Calu3 (cell line): ENCODE results near the gene AZGP1. TPM values are rescaled to one million over a fixed set of nuclear protein-coding genes. Genes with fewer than 3 reads are reported as not detected.
"Not testable (repeated sequence)": the region's sequence is repeated elsewhere in the genome, so short reads cannot be mapped to it uniquely, and the experiment has no call there.

Experiments used
- BruUV-seq: library from RNA; stranded (reverse); fragments of 400-500 nt; replicated peaks from 2 replicates; lab custom pipeline; 2021; lab: Mats Ljungman, UMichigan
- CTCF ChIA-PET: fragments of 300-600 bp; sonication (Branson Sonifier 250); formaldehyde crosslinking; loops from one replicate; lab custom pipeline; 2022; ENCODE audit warnings: antibody characterized with exemption; lab: Charles Lee
- DNase-seq: peaks from one replicate; pipeline ENCODE4 v3.0.0; 2022
- H3K27ac Mint-ChIP-seq: one replicate; pipeline ENCODE4 v1.8.0; 2022; ENCODE audit warnings: mixed read lengths; ENCODE audit not compliant: unreplicated experiment
- H3K27me3 Mint-ChIP-seq: one replicate; pipeline ENCODE4 v1.8.0; 2022; ENCODE audit warnings: mixed read lengths; ENCODE audit not compliant: unreplicated experiment
- H3K36me3 Mint-ChIP-seq: one replicate; pipeline ENCODE4 v1.8.0; 2022; ENCODE audit warnings: mild to moderate bottlenecking, moderate library complexity, mixed read lengths; ENCODE audit not compliant: insufficient read depth, unreplicated experiment
- H3K4me1 Mint-ChIP-seq: one replicate; pipeline ENCODE4 v1.8.0; 2022; ENCODE audit warnings: mild to moderate bottlenecking, low read depth, mixed read lengths; ENCODE audit not compliant: unreplicated experiment
- H3K4me3 Mint-ChIP-seq: one replicate; pipeline ENCODE4 v1.8.0; 2022; ENCODE audit warnings: mild to moderate bottlenecking, low read depth, moderate library complexity, mixed read lengths; ENCODE audit not compliant: unreplicated experiment
- H3K9me3 Mint-ChIP-seq: one replicate; pipeline ENCODE4 v1.8.0; 2022; ENCODE audit warnings: low read depth, mixed read lengths; ENCODE audit not compliant: unreplicated experiment
- CTCF ChIP-seq: fragments of 200-600 bp; IDR thresholded peaks from one replicate; pipeline ENCODE4 v1.8.0; 2022; ENCODE audit warnings: antibody characterized with exemption; ENCODE audit not compliant: unreplicated experiment
- intact Hi-C: fragments of 100-400 bp; cut with micrococcal nuclease; formaldehyde crosslinking; loops from one replicate; pipeline ENCODE4 v1.10.0; 2022; ENCODE audit not compliant: unreplicated experiment
- total RNA-seq: library from RNA; stranded (reverse); gene quantifications from 2 replicates; pipeline ENCODE4 v1.2.3, GENCODE V29; 2022

The AZGP1 gene
- total RNA-seq, 1 experiment from 2014 or later: 25.6 TPM

- no TSS peak for BruUV-seq
- Mint-ChIP-seq H3K27me3 (peaks cover 37% of the 10 kb centered on the region), H3K36me3 (no peaks in the 10 kb centered on the region), H3K9me3 (peaks cover 6% of the 10 kb centered on the region), H3K27ac (no peak overlapping the region), H3K4me1 (no peaks in the 10 kb centered on the region), H3K4me3 (no peak overlapping the region)
- no peak for DNase-seq
- no peak for TF ChIP-seq CTCF
- intact Hi-C loops: no loop called here
- CTCF ChIA-PET: interaction anchor here (0.7 kb wide), 1 partner anchor 52 kb away, joined by 4 read pairs; no protein-coding TSS in a partner anchor
Measured at GRCh38 chr7:99938296-99938695, 37.5 kb downstream of the AZGP1 start.

GRCh38 chr7:99935009-99935408 is 40.8 kb downstream of the AZGP1 start:
- H3K9me3 Mint-ChIP-seq, CTCF ChIA-PET, H3K36me3 Mint-ChIP-seq, intact Hi-C loops, BruUV-seq, H3K27ac Mint-ChIP-seq, DNase-seq, H3K4me1 Mint-ChIP-seq, H3K4me3 Mint-ChIP-seq: not testable (repeated sequence)
- peaks cover 41% of the 10 kb centered on the region for H3K27me3 Mint-ChIP-seq

- intact Hi-C loops: no loop called here
- DNase-seq: no peak
- Mint-ChIP-seq H3K4me1 (peaks cover 6% of the 10 kb centered on the region), H3K9me3 (no peaks in the 10 kb centered on the region), H3K4me3 (peak overlapping the region; percentile 67), H3K36me3 (peaks cover 4% of the 10 kb centered on the region), H3K27me3 (peaks cover 63% of the 10 kb centered on the region), H3K27ac (no peak overlapping the region)
- CTCF ChIA-PET: no interaction called here
- no TSS peak for BruUV-seq
- no peak for TF ChIP-seq CTCF
Measured at GRCh38 chr7:99930376-99930775, 45.5 kb downstream of the AZGP1 start.

- Mint-ChIP-seq H3K4me3 (peak overlapping the region; percentile 67), H3K27me3 (peaks cover 56% of the 10 kb centered on the region), H3K9me3 (no peaks in the 10 kb centered on the region), H3K4me1 (peaks cover 6% of the 10 kb centered on the region), H3K36me3 (peaks cover 4% of the 10 kb centered on the region), H3K27ac (no peak overlapping the region)
- no peak for DNase-seq
- CTCF ChIA-PET: interaction anchor here (0.9 to 1.4 kb wide), 4 partner anchors 10 to 64 kb away, joined by 3 to 4 read pairs (median 4); partner anchors contain the start of genes AZGP1 and TRIM4
- no TSS peak for BruUV-seq
- intact Hi-C loops: loop anchor here (2.0 to 5.0 kb wide), 2 partner anchors 49 to 63 kb away; no protein-coding TSS in a partner anchor
- TF ChIP-seq CTCF: no peak
Measured at GRCh38 chr7:99929730-99930053, 46.1 kb downstream of the AZGP1 start.

GRCh38 chr7:99928994-99929729 is 46.7 kb downstream of the AZGP1 start, which contains the start of gene GJC3:
Gene GJC3 (minus strand): TSS chr7:99929620. CDS start chr7:99929620, 0 bp downstream.
- peaks cover 6% of the 10 kb centered on the region for H3K4me1 Mint-ChIP-seq
- H3K36me3 Mint-ChIP-seq: peaks cover 4% of the 10 kb centered on the region
- intact Hi-C loops: loop anchor here (2.0 to 5.0 kb wide), 2 partner anchors 50 to 63 kb away; no protein-coding TSS in a partner anchor
- CTCF ChIA-PET: interaction anchor here (0.9 to 1.4 kb wide), 4 partner anchors 9 to 65 kb away, joined by 3 to 4 read pairs (median 4); partner anchors contain the start of genes AZGP1 and TRIM4
- H3K9me3 Mint-ChIP-seq: no peaks in the 10 kb centered on the region
- peaks cover 51% of the 10 kb centered on the region for H3K27me3 Mint-ChIP-seq
- TF ChIP-seq CTCF: no peak
- peak within 1 kb of the TSS; percentile 67 for H3K4me3 Mint-ChIP-seq
- BruUV-seq: no TSS peak
- peak within 1 kb of the TSS; percentile 35 for H3K27ac Mint-ChIP-seq
- peak; percentile 51 for DNase-seq
